NB4 (cell line): ENCODE data around the gene PTPRG.

ENCODE experiments used
- CTCF ChIP-seq: IDR thresholded peaks from one replicate; pipeline ENCODE4 v1.5.1; 2012; ENCODE audit warnings: low read depth, low read length
- MAX ChIP-seq: IDR thresholded peaks from 2 replicates; pipeline ENCODE4 v1.6.1; 2011; ENCODE audit warnings: low read depth, low read length
- POLR2A ChIP-seq: IDR thresholded peaks from 2 replicates; pipeline ENCODE4 v1.6.1; 2011; ENCODE audit warnings: mild to moderate bottlenecking; ENCODE audit not compliant: insufficient read length; ENCODE audit errors: extremely low read depth

DNA sequence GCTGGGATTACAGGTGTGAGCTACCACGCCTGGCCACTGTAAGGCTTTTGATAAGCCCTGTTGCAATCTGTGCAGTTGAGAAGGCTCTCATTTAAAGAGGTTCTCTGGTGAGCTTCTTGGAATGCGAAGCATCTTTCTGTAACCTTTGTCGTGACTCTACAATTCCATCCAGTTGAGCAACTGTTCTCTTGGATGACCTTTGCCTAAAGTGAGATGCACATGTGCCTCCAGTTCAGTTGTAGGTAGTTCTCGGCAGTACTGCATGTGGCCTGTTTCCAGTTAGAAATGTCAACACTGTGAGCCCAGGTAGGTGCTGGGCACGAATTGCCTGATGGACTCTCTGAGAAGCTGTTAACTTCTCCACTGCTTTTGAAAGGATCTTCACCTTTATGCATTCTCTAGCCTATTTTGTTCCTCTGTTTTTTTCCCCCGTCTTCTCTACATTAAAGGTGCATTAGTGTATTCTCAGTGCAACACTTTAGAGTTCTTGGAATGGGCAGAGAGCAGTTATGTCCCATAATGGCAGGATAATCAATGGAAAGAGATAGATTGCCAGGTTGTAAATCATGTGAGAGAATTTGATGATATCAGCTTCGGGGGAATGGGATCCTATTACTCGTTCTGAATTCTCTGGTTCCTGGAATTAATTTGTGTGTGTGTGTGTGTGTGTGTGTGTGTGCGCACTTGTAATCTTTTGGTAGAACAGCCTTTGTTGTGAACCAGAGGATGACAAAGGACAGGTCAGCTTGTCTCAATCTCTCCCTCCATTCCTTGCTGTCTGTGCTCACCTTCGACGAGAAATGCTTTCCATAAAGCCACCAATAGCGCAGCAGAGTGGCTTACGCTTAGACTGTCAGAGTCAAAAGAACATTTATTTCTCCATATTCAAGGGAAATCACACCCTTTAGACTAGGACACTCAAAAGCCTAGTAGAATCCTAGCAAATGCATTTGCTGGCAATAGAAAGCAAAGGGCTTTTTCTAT, 51.1 kb downstream of the PTPRG start:
- TF ChIP-seq CTCF: no peak
- TF ChIP-seq POLR2A: no peak
- TF ChIP-seq MAX: no peak
